ENCODE measurements around the gene SLC22A23. TPM values are rescaled to one million over a fixed set of nuclear protein-coding genes. Genes with fewer than 3 reads are reported as not detected.

Gene SLC22A23
- polyA plus RNA-seq, 4 donors, result 9.5 to 38.3 (median 15.0) TPM

DNA sequence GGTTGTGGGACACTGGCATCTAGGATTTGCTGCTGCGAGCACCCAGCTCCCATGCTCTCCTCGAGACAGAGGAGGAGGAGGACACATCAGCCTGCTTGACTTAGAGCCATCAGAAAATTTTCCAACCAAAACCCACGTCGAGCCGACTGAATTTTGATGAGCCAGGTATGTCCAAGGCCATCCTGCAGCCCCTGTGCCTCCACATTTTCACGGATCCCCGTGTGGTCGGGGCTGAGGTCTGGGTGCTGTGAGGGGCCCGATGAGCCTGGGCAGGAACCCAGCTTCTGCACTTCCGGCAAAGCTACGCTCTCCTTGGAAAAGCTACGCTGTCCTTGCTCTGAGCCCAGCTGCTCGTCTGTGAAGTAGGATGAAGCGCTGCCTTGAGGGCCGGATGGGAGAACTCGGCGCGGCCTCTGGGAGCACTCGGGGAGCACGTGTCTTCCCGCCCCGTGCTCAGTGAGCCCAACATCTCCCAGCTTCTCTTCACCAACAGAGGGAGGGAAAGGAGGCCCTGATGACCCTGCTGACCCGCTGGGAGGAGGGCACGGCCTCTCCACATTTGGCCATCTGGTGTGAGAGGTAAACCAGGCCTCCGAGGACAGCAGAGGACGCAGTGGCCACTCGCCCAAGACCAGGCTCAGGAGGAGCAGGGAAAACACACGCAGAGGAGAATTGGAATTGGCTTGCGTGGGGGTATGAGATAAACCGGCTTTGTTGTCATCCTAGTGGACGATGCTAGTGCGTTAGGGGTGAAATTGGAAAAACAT lies 164.2 kb downstream of the SLC22A23 start:
- Histone ChIP-seq H3K4me3 (ENCODE audit: low read depth in 1 of 3, low read length in 3 of 3) (no peak overlapping the region), H3K27me3 (ENCODE audit: control insufficient read depth in 3 of 3, insufficient read depth in 3 of 3, low read length in 3 of 3) (peaks cover 0 to 3% (median 0%) of the 10 kb centered on the region in 3 donors), H3K27ac (ENCODE audit: low read depth in 1 of 3, low read length in 2 of 3) (peak overlapping the region in 1 of 3 donors; percentile 3), H3K4me1 (ENCODE audit: control insufficient read depth in 3 of 3, insufficient read depth in 2 of 3, low read depth in 1 of 3, low read length in 2 of 3) (peaks cover 0 to 10% (median 0%) of the 10 kb centered on the region in 3 donors), H3K9me3 (ENCODE audit: control insufficient read depth in 2 of 2, insufficient read depth in 1 of 2, low read depth in 1 of 2, low read length in 1 of 2) (no peaks in the 10 kb centered on the region), H3K36me3 (ENCODE audit: control insufficient read depth in 3 of 3, insufficient read depth in 2 of 3, low read depth in 1 of 3, low read length in 3 of 3) (peaks cover 0 to 89% (median 11%) of the 10 kb centered on the region in 3 donors)
- WGBS, 3 donors, result 85 to 93% (median 87%) methylated on average over 32 of the region's 32 CpGs
- DNase-seq (no peak), FAIRE-seq (no peak)

DNA sequence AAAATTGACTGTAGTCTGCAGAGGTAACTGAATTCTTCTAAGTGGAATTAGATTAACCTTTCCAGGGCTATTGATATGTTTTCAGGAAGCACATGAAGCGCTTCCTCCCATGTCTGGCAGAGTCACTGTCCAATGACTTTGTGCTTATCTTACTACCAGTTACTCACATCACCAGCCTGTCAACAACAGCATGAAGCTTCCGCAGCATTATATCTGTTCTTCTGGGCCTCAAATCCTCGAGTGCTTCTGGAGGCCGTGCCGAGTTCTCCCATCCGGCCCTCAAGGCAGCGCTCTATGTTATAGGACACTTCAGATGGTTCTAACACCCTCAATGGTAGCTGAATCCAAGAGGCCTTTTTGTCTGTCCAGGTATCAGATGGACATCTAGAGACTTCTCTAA lies 164.9 kb downstream of the SLC22A23 start:
- H3K4me1 ChIP-seq (ENCODE audit: control insufficient read depth in 3 of 3, insufficient read depth in 2 of 3, low read depth in 1 of 3, low read length in 2 of 3), result peaks cover 0 to 10% (median 0%) of the 10 kb centered on the region in 3 donors
- DNase-seq (no peak), FAIRE-seq (no peak)
- H3K9me3 ChIP-seq (ENCODE audit: control insufficient read depth in 2 of 2, insufficient read depth in 1 of 2, low read depth in 1 of 2, low read length in 1 of 2), result no peaks in the 10 kb centered on the region
- H3K27ac ChIP-seq (ENCODE audit: low read depth in 1 of 3, low read length in 2 of 3), result peak overlapping the region in 1 of 3 donors; percentile 3
- H3K4me3 ChIP-seq (ENCODE audit: low read depth in 1 of 3, low read length in 3 of 3), result no peak overlapping the region
- H3K36me3 ChIP-seq (ENCODE audit: control insufficient read depth in 3 of 3, insufficient read depth in 2 of 3, low read depth in 1 of 3, low read length in 3 of 3), result peaks cover 0 to 88% (median 11%) of the 10 kb centered on the region in 3 donors
- H3K27me3 ChIP-seq (ENCODE audit: control insufficient read depth in 3 of 3, insufficient read depth in 3 of 3, low read length in 3 of 3), result peaks cover 0 to 3% (median 0%) of the 10 kb centered on the region in 3 donors
- WGBS, 3 donors, result 85 to 94% (median 89%) methylated on average over 7 of the region's 7 CpGs

DNA sequence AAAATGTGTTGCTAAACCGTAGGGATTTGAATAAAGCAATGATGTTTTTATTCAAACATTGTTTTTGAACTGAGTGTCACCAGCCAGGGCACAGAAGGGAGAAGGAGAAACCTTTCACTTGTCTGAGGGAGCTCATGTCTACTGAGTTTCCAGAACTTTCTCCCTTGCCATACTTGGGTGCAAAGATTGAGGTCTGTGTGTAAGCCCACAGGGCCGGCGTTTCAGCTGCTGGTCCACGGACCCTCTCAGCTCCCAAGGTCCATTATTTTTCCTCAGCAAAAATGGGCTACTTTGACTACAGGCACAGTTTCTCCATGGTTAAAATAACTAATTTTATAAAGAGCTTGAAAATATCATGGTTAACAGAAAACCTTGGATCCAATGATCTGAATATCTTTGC lies 165.5 kb downstream of the SLC22A23 start:
- Histone ChIP-seq H3K36me3 (ENCODE audit: control insufficient read depth in 3 of 3, insufficient read depth in 2 of 3, low read depth in 1 of 3, low read length in 3 of 3) (peaks cover 0 to 88% (median 11%) of the 10 kb centered on the region in 3 donors), H3K27me3 (ENCODE audit: control insufficient read depth in 3 of 3, insufficient read depth in 3 of 3, low read length in 3 of 3) (peaks cover 0 to 3% (median 0%) of the 10 kb centered on the region in 3 donors), H3K27ac (ENCODE audit: low read depth in 1 of 3, low read length in 2 of 3) (no peak overlapping the region), H3K4me3 (ENCODE audit: low read depth in 1 of 3, low read length in 3 of 3) (no peak overlapping the region), H3K4me1 (ENCODE audit: control insufficient read depth in 3 of 3, insufficient read depth in 2 of 3, low read depth in 1 of 3, low read length in 2 of 3) (peaks cover 0 to 10% (median 0%) of the 10 kb centered on the region in 3 donors), H3K9me3 (ENCODE audit: control insufficient read depth in 2 of 2, insufficient read depth in 1 of 2, low read depth in 1 of 2, low read length in 1 of 2) (no peaks in the 10 kb centered on the region)
- no peak for DNase-seq
- 90 to 93% (median 92%) methylated on average over 4 of the region's 4 CpGs for WGBS, 3 donors
- no peak for FAIRE-seq

DNA sequence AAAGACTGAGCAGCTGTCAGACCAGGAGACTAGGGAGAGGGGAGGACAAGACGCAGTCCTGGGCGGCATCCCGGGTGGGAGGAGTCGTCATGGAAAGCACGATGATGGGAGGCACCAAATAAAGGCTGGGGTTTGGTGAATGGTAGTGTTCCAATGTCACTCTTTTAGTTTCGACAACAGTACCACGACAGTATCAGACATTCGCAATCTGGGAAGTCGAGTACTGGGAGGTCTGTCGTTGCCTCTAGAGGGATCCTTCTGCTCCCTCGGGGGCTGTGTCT lies 166.0 kb downstream of the SLC22A23 start:
- Histone ChIP-seq H3K27me3 (ENCODE audit: control insufficient read depth in 3 of 3, insufficient read depth in 3 of 3, low read length in 3 of 3) (peaks cover 0 to 3% (median 0%) of the 10 kb centered on the region in 3 donors), H3K27ac (ENCODE audit: low read depth in 1 of 3, low read length in 2 of 3) (no peak overlapping the region), H3K4me1 (ENCODE audit: control insufficient read depth in 3 of 3, insufficient read depth in 2 of 3, low read depth in 1 of 3, low read length in 2 of 3) (peaks cover 0 to 6% (median 0%) of the 10 kb centered on the region in 3 donors), H3K4me3 (ENCODE audit: low read depth in 1 of 3, low read length in 3 of 3) (no peak overlapping the region), H3K9me3 (ENCODE audit: control insufficient read depth in 2 of 2, insufficient read depth in 1 of 2, low read depth in 1 of 2, low read length in 1 of 2) (no peaks in the 10 kb centered on the region), H3K36me3 (ENCODE audit: control insufficient read depth in 3 of 3, insufficient read depth in 2 of 3, low read depth in 1 of 3, low read length in 3 of 3) (peaks cover 0 to 85% (median 11%) of the 10 kb centered on the region in 3 donors)
- FAIRE-seq (no peak), DNase-seq (no peak)
- WGBS, 3 donors, result 72 to 82% (median 78%) methylated on average over 11 of the region's 11 CpGs

DNA sequence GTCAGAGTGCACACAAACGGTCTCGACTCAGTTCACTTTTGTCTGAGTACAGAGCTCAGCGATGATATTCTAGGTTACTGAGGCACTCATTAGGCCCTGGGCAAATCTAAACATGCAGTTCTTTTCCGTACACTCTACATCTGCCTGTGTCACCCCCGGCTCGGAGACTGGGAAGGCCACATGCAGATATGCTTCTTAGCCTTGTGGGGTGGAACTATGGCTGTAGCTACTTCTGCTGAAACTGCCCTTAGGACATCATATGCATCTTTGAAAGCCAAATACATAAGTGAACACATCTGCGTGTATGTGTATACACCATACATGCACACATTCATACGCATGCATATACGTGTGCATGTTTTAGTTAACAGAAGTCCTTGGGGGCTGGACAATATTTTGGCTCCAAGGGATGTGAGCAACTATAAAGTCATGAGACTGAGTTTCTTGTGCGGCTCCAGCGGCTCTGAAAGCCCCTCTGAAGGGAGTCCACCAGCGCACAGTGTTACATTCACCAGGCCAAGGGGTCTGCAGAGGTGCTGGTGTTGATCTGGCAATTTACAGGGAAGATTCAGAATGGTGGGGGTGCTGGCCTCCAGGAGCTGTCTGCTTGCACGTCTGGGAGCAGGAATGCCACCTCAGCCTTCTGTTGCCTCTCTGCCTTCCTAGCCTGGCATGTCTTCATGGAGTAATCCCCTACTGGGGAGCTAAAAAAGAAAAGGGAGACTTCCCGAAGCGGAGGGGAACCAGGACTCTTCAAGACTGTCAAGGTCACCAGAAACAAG lies 166.5 kb downstream of the SLC22A23 start:
- H3K4me3 ChIP-seq (ENCODE audit: low read depth in 1 of 3, low read length in 3 of 3), result no peak overlapping the region
- no peak for FAIRE-seq
- no peak for DNase-seq
- H3K27me3 ChIP-seq (ENCODE audit: control insufficient read depth in 3 of 3, insufficient read depth in 3 of 3, low read length in 3 of 3), result peaks cover 0 to 3% (median 0%) of the 10 kb centered on the region in 3 donors
- peaks cover 0 to under 1% (median 0%) of the 10 kb centered on the region in 3 donors for H3K4me1 ChIP-seq (ENCODE audit: control insufficient read depth in 3 of 3, insufficient read depth in 2 of 3, low read depth in 1 of 3, low read length in 2 of 3)
- 87 to 93% (median 87%) methylated on average over 15 of the region's 15 CpGs for WGBS, 3 donors
- no peak overlapping the region for H3K27ac ChIP-seq (ENCODE audit: low read depth in 1 of 3, low read length in 2 of 3)
- no peaks in the 10 kb centered on the region for H3K9me3 ChIP-seq (ENCODE audit: control insufficient read depth in 2 of 2, insufficient read depth in 1 of 2, low read depth in 1 of 2, low read length in 1 of 2)
- peaks cover 0 to 86% (median 13%) of the 10 kb centered on the region in 3 donors for H3K36me3 ChIP-seq (ENCODE audit: control insufficient read depth in 3 of 3, insufficient read depth in 2 of 3, low read depth in 1 of 3, low read length in 3 of 3)

DNA sequence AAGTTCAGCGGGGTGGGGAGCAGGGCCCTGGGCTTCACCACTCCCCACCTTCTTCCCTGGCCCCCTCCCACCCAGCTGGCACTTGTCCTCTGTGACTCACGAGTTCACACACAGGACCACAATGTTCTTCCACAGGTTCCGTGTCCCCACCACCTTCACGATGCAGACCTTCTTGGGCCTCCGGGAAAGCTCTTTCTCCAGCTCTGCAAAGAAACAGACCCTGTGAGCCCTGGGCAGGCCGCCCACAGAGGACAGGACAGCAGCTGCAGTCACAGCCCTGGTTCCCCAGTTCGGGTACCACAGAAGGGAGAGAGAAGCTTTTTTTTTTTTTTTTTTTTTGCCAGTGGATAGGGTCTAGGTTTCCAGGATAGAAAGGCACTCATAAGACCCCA lies 167.2 kb downstream of the SLC22A23 start:
- DNase-seq, result no peak
- peaks cover 0 to 3% (median 0%) of the 10 kb centered on the region in 3 donors for H3K27me3 ChIP-seq (ENCODE audit: control insufficient read depth in 3 of 3, insufficient read depth in 3 of 3, low read length in 3 of 3)
- no peaks in the 10 kb centered on the region for H3K9me3 ChIP-seq (ENCODE audit: control insufficient read depth in 2 of 2, insufficient read depth in 1 of 2, low read depth in 1 of 2, low read length in 1 of 2)
- no peak overlapping the region for H3K4me3 ChIP-seq (ENCODE audit: low read depth in 1 of 3, low read length in 3 of 3)
- 85 to 87% (median 85%) methylated on average over 7 of the region's 7 CpGs for WGBS, 3 donors
- no peaks in the 10 kb centered on the region for H3K4me1 ChIP-seq (ENCODE audit: control insufficient read depth in 3 of 3, insufficient read depth in 2 of 3, low read depth in 1 of 3, low read length in 2 of 3)
- no peak overlapping the region for H3K27ac ChIP-seq (ENCODE audit: low read depth in 1 of 3, low read length in 2 of 3)
- H3K36me3 ChIP-seq (ENCODE audit: control insufficient read depth in 3 of 3, insufficient read depth in 2 of 3, low read depth in 1 of 3, low read length in 3 of 3), result peaks cover 0 to 87% (median 11%) of the 10 kb centered on the region in 3 donors
- FAIRE-seq, result no peak

DNA sequence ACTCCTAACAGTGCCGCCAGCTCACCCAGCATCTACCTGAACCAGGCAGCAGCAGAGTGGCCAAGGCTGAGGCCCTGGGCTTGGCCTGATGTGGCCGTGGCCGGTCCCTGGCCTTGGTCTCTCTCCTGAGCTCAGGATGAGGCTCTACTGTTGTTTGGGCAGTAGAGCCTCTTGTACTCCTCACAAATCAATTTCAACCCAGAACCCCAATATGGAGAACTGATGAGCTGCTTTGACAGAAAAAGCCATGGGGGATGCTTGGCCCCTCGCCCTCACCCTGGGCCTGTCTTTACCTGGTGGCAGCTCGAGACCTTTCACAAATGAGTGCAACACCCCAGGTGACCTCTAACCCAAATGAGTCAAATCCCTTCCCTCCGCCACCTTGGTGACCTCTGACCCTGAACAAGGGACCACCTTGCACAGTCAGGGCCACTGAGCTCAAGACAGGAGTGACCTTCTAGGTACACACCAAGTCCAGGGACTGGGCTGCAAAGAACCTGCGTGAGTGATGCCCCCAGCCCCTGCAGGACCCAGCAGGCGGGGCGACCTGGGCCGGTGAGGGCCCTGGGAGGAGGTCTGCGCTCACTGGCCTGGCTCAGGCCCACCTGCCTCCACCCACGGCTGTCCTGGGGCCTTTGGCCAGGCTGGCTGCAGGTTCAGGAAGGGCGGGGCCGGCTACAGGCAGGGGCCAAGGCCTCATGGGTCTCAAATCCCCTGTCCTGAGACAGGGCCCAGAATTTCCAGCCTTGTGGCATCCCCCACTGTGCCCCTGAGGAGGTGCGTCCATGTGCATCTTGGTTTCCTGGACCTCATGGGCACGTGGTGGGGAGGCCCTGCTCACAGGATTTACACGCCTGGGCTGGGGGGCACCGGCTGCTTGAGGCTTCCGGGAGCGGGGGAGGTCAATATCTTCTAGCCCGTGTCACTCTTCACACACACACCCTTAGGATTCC lies 167.9 kb downstream of the SLC22A23 start:
- WGBS, 3 donors, result 84 to 87% (median 86%) methylated on average over 21 of the region's 21 CpGs
- Histone ChIP-seq H3K27ac (ENCODE audit: low read depth in 1 of 3, low read length in 2 of 3) (no peak overlapping the region), H3K4me3 (ENCODE audit: low read depth in 1 of 3, low read length in 3 of 3) (no peak overlapping the region), H3K27me3 (ENCODE audit: control insufficient read depth in 3 of 3, insufficient read depth in 3 of 3, low read length in 3 of 3) (peaks cover 0 to 3% (median 0%) of the 10 kb centered on the region in 3 donors), H3K9me3 (ENCODE audit: control insufficient read depth in 2 of 2, insufficient read depth in 1 of 2, low read depth in 1 of 2, low read length in 1 of 2) (no peaks in the 10 kb centered on the region), H3K36me3 (ENCODE audit: control insufficient read depth in 3 of 3, insufficient read depth in 2 of 3, low read depth in 1 of 3, low read length in 3 of 3) (peaks cover 0 to 90% (median 17%) of the 10 kb centered on the region in 3 donors), H3K4me1 (ENCODE audit: control insufficient read depth in 3 of 3, insufficient read depth in 2 of 3, low read depth in 1 of 3, low read length in 2 of 3) (no peaks in the 10 kb centered on the region)
- FAIRE-seq, result no peak
- no peak for DNase-seq
